Measurements from ENCODE around the gene HSPA6. TPM values are rescaled to one million over a fixed set of nuclear protein-coding genes. Genes with fewer than 3 reads are reported as not detected.

Gene HSPA6
- total and polyA plus RNA-seq, 10 of the 15 experiments (the other 5 are each of a cell fraction or from before 2014, with no cell fraction given): 0.05 to 8.8 (median 0.66) TPM

DNA sequence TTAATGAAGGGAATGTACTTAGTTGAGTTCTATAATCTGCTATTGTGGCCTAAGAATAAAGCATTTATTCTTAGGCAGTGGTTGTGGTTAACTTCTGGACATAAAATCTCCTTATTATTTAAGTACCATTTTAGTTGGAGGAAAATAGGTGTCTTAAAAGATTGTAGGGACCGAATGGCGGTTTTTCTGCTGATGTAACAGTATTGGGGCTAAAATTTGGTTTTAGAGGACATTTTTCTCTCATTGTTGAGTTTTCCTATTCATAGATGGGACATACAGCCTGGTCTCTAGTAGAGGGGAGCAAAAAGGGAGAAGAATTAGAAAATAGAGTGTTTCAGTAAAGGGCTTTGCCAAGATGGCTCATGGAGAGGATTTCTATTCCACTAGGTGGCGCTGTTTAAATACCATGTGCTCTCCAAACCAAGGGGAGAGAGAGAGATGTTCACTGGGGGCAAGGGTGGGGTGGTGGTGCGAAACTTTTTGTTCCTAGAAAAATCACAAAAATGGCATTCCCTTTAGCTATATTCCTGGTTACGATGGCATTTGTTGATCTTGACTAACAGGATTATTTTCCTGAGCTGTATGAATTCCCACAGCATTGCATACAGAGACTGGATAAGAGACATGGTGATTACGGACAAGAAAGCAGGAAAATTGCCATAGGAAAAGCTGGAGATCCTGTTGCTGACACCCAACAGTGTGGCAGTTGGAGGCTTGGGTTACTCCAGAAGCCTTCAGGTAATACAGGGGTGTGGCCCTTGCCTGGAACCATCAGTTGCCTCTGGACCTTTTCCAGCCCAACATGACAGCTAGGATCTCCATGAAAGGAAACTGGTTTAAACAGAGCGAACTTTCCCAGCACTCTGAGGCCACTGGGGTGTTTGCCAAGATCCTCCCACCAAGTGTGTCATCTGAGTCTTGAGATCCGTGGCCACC, 37.3 kb upstream of the HSPA6 start:
- 49% methylated on average over 8 of the region's 8 CpGs for WGBS (ENCODE audit: insufficient coverage, insufficient replicate concordance, low lambda C conversion rate, missing lambda C conversion rate)
- no peaks in the 10 kb centered on the region for H3K9me3 ChIP-seq (replicated peaks; ENCODE audit: control insufficient read depth, insufficient read depth, low read length)
- no peaks in the 10 kb centered on the region for H4K20me1 ChIP-seq (ENCODE audit: control insufficient read depth, insufficient read depth)
- SMC1A ChIA-PET (ENCODE audit: uncharacterized antibody, unreplicated experiment): interaction anchor here (0.6 to 5.0 kb wide), 10 partner anchors 44 to 550 kb away, joined by 3 to 97 read pairs (median 3); no protein-coding TSS in a partner anchor
- intact Hi-C loops (cut with micrococcal nuclease; ENCODE audit: unreplicated experiment) (loop anchor here (1.0 to 10.0 kb wide), 2 partner anchors 158 to 254 kb away; no protein-coding TSS in a partner anchor), in situ Hi-C loops (cut with MboI) (loop anchor here (10.0 kb wide), 1 partner anchor 258 kb away; the partner anchor contains the start of gene DUSP12)
- no peak overlapping the region for H3K27ac ChIP-seq (ENCODE audit: control insufficient read depth, insufficient read depth)
- H3K4me3 ChIP-seq: no peak overlapping the region
- RAD21 ChIA-PET (ENCODE audit: unreplicated experiment): interaction anchor here (0.7 to 2.5 kb wide), 4 partner anchors 8 to 256 kb away, joined by 3 to 34 read pairs (median 8); no protein-coding TSS in a partner anchor
- CTCF ChIA-PET: interaction anchor here (0.7 to 12.5 kb wide), 14 partner anchors 15 to 280 kb away, joined by 3 to 262 read pairs (median 4); partner anchors contain the start of genes DUSP12, FCGR2A and FCRLA
- peak; percentile 88 for ATAC-seq
- H3K27me3 ChIP-seq (replicated peaks in 1 of 2; ENCODE audit: control insufficient read depth in 2 of 2, insufficient read depth in 2 of 2, low read length in 1 of 2): no peaks in the 10 kb centered on the region
- no peak overlapping the region for H3K9ac ChIP-seq (ENCODE audit: control insufficient read depth, insufficient read depth, low read length)
- no peaks in the 10 kb centered on the region for H3K4me1 ChIP-seq (ENCODE audit: control insufficient read depth, insufficient read depth, low read length)
- H3K36me3 ChIP-seq (ENCODE audit: control insufficient read depth in 2 of 2, insufficient read depth in 2 of 2, low read length in 1 of 2): no peaks in the 10 kb centered on the region
- DNase-seq (ENCODE audit: low read depth, low spot score): peak; percentile 23
- H3K79me2 ChIP-seq (ENCODE audit: control insufficient read depth, insufficient read depth, low read length): no peaks in the 10 kb centered on the region
- POLR2A ChIA-PET: no interaction called here
- H3K4me2 ChIP-seq (ENCODE audit: control insufficient read depth, insufficient read depth): no peak overlapping the region
- no peak for FAIRE-seq
- H2AFZ ChIP-seq (ENCODE audit: control insufficient read depth, low read depth, low read length): no peak overlapping the region
- peak; percentile 88 for TF ChIP-seq YY1 (IDR thresholded peaks at IDR 0.05; ENCODE audit: low read depth, low read length)
- 0 out of 4 replicates have a peak, but pooled peaks of 1 of the 2 experiments have one; percentile 17 for TF ChIP-seq ETV6 (conservative IDR thresholded peaks at IDR 0.05 in 1 of 2, IDR thresholded peaks at IDR 0.05 in 1 of 2; ENCODE audit: borderline replicate concordance in 1 of 2, low read depth in 1 of 2)
- peak; percentile 87 for TF ChIP-seq SMC3 (IDR thresholded peaks at IDR 0.05; ENCODE audit: borderline replicate concordance, low read length)
- TF ChIP-seq E4F1 (IDR thresholded peaks at IDR 0.05; ENCODE audit: borderline replicate concordance, partially characterized antibody): no peak
- TF ChIP-seq SMARCA5 (IDR thresholded peaks at IDR 0.05): 0 out of 2 replicates have a peak, but pooled peaks have one; percentile 42
- 0 out of 2 replicates have a peak, but pooled peaks have one; percentile 10 for TF ChIP-seq RUNX3 (IDR thresholded peaks at IDR 0.05; ENCODE audit: low read length)
- TF ChIP-seq EGR1 (IDR thresholded peaks at IDR 0.05; ENCODE audit: borderline replicate concordance in 1 of 2, low read depth in 2 of 2, low read length in 2 of 2): no peak
- TF ChIP-seq, protein P1, sequence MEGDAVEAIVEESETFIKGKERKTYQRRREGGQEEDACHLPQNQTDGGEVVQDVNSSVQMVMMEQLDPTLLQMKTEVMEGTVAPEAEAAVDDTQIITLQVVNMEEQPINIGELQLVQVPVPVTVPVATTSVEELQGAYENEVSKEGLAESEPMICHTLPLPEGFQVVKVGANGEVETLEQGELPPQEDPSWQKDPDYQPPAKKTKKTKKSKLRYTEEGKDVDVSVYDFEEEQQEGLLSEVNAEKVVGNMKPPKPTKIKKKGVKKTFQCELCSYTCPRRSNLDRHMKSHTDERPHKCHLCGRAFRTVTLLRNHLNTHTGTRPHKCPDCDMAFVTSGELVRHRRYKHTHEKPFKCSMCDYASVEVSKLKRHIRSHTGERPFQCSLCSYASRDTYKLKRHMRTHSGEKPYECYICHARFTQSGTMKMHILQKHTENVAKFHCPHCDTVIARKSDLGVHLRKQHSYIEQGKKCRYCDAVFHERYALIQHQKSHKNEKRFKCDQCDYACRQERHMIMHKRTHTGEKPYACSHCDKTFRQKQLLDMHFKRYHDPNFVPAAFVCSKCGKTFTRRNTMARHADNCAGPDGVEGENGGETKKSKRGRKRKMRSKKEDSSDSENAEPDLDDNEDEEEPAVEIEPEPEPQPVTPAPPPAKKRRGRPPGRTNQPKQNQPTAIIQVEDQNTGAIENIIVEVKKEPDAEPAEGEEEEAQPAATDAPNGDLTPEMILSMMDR (IDR thresholded peaks at IDR 0.05 in 2 of 3, conservative IDR thresholded peaks at IDR 0.05 in 1 of 3; ENCODE audit: control insufficient read depth in 2 of 3, extremely low read depth in 1 of 3, insufficient read depth in 1 of 3, low read depth in 3 of 3, low read length in 3 of 3): peak; percentile 66 to 76 (median 76)
- peak; percentile 86 for TF ChIP-seq RAD21 (IDR thresholded peaks at IDR 0.05; ENCODE audit: insufficient read depth, low read depth, low read length)
- BruUV-seq (replicated peaks): no TSS peak

All from GM12878 (cell line).